ENCODE data around the gene CD151.

The CD151 gene

DNA sequence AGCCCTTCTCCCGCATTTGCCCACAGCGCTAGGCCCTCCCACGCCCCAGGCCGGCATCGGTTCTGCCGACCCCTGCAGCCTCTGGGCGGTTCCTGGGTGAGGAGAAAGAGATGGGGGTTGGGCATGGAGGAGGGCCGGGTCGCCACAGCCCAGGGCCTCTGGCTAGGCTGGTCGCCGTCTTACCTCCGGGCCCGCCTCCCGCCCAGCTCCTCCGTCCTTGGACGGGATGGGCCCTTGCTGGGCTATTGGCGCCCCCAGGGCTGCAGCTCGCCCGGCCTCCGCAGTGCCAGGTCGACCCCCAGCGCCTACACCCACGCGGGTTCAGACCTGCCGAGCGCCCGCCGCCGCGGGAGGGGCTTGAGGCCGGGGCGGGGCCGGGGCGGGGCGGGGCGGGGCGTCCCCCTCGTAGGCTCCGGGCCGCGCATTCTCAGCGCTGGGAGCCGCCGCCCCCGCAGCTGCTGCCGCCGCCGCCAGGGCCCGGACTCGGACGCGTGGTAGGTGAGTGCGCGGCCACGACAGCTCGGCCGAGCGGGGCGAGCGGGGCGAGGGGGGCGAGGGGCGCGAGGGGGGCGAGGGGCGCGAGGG is at the start of gene CD151:
Gene CD151 (plus strand): TSS at position 424 of the 585 bp plus-strand sequence. CDS start 3,118 bp downstream, outside the sequence.
- DNase-seq, result peak in 1 of 2 experiments; percentile 28

DNA sequence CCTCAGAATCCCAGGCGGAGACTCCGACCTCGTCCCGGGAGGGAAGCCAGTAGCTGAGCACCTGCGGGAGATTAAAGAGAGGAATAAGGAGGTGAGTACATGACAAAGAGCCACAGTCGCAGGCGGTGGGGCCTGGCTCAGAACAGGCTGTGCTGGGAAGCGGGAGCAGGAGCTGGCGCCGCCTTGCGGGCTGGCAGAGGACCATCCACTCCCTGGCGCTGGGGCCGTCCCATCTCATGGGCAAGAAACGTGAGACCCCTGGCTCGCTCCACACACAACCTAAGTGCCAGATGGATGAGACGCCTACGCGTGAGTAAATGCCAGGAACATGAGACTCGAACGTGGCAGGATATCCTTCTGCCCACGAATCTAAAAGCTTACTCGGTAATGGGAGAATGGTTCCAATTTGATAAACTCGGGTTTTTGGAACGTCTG is 49.2 kb upstream of the CD151 start:
- DNase-seq, result peak; percentile 93 to 94

DNA sequence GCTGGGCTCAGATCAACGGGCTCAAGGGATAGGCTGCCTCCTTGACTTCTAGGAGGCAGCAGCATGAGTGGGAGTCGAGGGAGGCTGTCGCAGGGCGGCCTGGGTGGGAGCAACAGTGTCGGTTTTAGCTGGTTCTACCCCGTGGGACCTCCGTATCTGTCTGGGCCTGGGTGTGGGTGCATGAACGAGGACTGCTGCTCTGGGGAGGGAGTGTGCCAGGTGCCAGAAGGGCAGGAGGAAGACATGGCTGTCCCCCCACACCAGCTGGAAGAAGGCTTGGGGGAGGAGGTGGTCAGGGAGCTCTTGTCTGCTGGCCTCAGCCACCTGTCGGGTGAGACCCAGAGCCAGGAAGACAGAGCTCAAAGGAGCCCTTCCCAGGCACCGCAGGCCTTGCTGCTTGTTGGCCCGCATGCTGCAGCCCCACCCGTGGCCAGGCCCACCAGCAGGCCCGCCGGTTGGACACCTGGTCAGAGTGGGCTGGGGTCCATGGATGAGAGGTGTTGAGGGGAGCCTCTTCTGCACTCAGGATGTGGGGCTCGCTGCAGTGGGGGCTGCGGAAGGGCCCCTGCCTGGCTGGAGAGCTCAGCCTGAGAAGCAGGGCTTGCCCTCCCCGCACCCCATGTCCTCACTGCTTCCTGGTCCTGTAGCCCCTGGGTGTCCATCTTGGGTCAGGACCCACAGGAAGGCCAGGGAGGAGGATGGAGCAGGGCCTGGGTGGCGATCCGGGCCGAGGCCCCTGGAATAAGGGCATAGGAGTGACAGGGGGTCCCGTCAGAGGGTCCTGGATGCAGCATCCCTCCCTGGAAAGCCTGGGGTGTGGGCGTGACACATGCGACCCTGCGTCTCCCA is 46.3 kb upstream of the CD151 start:
- DNase-seq, result peak; percentile 50 to 72

DNA sequence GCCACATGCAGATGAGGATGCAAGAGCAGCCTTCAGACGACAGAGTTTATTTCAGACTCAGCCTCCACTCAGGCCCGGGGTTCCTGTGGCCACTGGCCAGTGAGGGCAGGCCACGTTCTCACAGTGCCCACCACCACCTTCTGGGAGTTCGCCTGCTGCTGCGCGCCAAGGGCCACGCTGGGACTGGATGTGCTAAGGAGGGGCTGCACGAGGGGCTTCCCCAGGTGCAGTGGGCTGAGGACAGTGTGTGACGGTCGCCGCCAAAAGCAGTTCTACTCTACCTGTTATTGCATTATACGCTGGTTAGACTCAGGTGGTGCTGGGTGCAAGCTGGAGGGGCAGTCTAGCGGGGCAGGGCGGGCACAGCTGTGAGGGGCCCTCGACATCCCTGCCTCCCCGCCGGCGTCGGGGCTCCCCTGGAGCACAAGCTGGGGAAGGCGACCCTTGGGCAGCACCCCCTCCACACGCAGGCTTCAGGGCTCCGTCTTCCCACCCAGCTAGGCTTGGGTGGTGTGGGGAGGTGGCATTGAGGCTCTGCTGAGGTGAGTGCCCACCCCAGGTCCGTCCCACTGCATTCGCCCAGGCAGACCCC is 45.6 kb upstream of the CD151 start:
- DNase-seq, result no peak

- DNase-seq, result no peak
These were observed 44.6 kb upstream of the CD151 start for GRCh38 chr11:788009-788640.

GRCh38 chr11:788953-789940 is 43.5 kb upstream of the CD151 start:
- no peak for DNase-seq

DNA sequence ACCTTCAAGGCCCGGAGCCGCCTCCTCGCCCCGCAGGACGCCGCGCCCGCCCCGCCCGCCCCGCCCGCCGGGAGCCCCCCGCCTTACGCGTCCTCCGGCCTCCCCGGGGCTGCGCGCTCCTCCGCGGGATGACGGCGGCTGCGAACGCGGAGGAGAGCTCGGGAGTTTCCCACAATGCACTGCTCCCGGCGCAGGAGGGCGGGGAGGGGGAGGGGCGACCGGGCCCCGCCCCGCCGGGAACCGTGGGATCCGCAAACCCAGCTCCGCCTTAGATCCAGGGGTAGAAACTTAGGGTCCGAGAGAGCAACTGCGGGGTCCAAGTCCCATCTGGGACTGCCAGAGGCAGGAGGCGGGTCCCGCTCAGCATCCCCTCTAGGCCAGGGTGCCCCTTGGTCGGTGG is 42.8 kb upstream of the CD151 start, which contains the start of gene CEND1:
Gene CEND1 (minus strand): TSS at position 148 of the 400 bp plus-strand sequence. CDS start 1,514 bp downstream, outside the sequence.
- peak in 1 of 2 experiments; percentile 53 for DNase-seq

- DNase-seq, result no peak
These were observed 41.8 kb upstream of the CD151 start for GRCh38 chr11:790721-791564.

GRCh38 chr11:791658-792534 is 40.9 kb upstream of the CD151 start:
- DNase-seq, result no peak

DNA sequence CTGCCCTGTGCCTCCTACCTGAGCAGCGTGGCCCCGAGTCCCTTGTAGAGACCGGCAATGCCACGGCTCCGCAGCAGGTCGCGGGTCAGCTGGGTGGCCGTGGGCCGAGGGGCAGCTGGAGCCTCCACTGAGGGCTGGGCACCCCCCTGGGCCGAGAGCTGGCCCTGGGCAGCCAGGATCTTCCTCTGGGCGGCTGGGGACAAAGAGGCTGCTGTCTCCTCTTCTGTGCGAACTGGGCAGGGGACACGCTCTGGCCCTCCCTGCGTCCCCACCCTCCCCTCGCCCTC is 40.3 kb upstream of the CD151 start:
- DNase-seq, result no peak

DNA sequence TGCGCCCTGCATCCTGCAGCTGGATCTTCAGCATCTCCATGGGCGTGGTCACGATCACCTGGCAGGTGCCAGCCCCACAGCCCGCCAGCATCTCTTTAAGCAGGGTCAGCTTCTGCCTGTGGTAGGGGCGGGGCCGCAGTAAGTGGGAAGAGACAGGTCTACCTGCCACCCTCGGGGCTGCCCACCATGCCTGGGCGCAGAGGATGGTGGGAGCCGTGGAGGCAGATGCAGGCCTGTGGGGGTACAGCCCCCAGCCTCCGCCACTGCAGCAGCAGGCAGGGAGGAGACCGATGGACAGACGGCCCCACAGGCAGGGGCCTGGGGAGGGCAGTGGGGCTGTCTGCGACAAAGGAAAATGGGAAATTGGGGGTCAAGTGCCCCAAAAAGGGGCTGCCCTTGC is 39.9 kb upstream of the CD151 start:
- DNase-seq, result no peak

DNA sequence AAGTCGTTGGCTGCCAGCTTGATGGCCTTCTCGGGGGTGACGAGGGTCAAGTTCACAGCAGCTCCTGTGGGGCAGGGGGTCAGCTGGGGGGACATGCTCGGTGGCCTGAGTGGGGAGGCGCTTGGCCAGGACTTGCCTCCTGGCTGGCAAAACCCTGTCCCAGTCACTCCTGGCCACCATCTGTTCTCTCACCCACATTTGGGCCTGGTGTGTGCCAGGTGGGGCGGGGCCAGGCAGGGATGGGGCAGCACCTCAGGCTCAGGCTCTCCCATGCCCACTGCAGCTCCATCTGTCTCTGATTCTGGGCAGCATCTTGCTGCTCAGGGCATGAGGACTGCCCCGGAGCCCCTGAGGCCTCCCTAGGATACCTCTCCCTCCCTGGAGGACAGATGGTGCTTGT is 39.2 kb upstream of the CD151 start:
- peak; percentile 68 to 90 for DNase-seq

- peak in 1 of 2 experiments; percentile 88 for DNase-seq
These were observed 38.6 kb upstream of the CD151 start for GRCh38 chr11:794013-794765.

DNA sequence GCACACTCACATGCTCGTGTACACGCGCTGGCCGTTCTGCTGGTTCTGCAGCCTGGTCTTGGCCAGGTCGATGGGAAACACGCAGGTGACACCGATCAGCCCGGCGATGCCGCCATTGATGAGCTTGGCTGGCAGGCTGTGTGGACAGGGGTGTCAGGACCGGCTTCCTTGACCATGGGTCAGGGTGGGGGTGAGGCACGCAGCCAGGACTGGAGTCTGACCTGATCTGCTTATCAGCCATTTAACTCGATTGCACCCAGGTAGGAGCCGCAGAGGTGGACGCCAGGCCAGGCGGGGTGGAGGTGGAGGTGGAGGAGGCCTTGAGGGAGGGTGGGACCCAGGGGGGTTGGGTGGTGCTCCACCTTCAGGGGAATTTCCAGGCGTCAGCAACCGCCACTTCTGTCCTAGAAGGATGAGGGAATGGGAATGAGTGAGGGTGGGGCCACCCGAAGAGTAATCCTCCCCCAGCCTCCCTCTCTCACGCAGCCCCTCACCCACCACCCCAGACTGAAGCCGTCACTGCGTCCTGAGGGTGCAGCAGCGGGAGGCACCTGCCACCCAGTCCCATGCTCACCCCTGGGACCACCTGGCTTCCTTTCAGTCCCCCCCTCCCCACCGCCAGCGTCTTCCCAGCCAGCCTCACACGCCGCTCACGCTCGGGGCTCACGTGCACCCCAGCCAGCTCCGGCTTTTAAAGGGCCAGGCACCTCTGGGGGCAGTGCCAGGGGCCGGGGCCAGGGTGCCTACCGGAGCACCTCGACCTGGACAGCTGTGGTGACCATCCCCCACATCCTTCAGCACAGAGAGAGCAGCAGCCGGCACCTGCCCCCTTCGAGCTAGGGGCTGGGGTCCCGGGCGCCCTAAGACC is 37.8 kb upstream of the CD151 start:
- peak in 1 of 2 experiments; percentile 70 for DNase-seq

GRCh38 chr11:795634-796564 is 36.9 kb upstream of the CD151 start:
- DNase-seq, result peak; percentile 40 to 67

DNA sequence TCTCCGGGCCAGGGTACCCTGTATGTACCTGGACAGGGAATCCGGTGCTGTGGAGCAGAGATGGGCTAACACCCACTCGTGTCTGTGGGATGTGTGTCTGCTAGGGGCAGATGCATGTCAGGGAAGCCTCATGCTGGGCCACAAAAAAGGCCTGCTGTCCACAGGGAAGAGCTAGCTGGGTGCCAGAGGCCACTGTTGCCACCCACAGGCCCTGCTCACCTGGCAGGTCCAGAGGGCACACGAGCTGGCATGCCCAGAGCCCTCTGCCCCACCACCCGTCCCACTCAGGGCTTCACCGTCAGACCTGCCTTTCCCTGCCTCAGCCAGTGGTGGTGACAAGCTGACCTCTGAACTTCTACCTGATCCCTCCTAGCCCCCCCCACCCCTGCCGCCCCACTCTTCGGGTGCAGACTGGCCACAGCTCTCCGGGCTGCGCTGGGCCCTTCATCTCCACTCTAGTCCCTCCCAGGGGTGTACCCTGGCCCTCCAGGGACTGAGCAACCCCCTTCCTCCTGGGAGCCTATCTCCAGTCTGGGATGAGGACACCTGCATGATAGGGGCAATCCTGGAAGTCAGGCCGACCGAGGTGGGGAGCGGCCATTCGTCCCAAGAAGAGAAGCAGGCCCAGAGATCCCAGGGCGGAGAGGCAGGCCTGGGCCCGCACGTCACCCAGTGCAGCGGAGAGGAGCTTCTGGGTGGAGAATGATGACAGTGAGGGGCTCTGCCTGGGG is 36.0 kb upstream of the CD151 start:
- DNase-seq, result no peak
